ENCODE data around the gene NELFB. TPM values are rescaled to one million over a fixed set of nuclear protein-coding genes. Genes with fewer than 3 reads are reported as not detected.

Gene NELFB
- 63.9 and 65.0 TPM in 2 replicates for total RNA-seq

GRCh38 chr9:137254624-137255447 lies at the start of gene NELFB:
Gene NELFB (plus strand): TSS chr9:137255327.

GRCh38 chr9:137222190-137223077 lies 32.7 kb upstream of the NELFB start, which contains the start of gene RNF208:
Gene RNF208 (minus strand): TSS chr9:137222240. CDS start chr9:137221212, 1,028 bp downstream.

GRCh38 chr9:137224830-137225694 lies 30.1 kb upstream of the NELFB start, which contains the start of gene CYSRT1:
Gene CYSRT1 (plus strand): TSS chr9:137225174. CDS start chr9:137225622, 448 bp downstream.

GRCh38 chr9:137227054-137227852 lies 27.9 kb upstream of the NELFB start, which contains the start of gene RNF224:
Gene RNF224 (plus strand): TSS chr9:137227502. CDS start chr9:137228336, 834 bp downstream.

GRCh38 chr9:137230705-137231371 lies 24.3 kb upstream of the NELFB start, which contains the start of gene SLC34A3:
Gene SLC34A3 (plus strand): TSS chr9:137230901. CDS start chr9:137231703, 802 bp downstream.

GRCh38 chr9:137240841-137241489 lies 14.2 kb upstream of the NELFB start, which contains the start of gene TUBB4B:
Gene TUBB4B (plus strand): TSS chr9:137241287. CDS start chr9:137241361, 74 bp downstream.

GRCh38 chr9:137251194-137251461 lies 4.0 kb upstream of the NELFB start, which contains the start of gene STPG3:
Gene STPG3 (plus strand): TSS chr9:137251286. CDS start chr9:137251287, 1 bp downstream.

GRCh38 chr9:137277329-137278041 lies 22.4 kb downstream of the NELFB start, which contains the start of gene TOR4A:
Gene TOR4A (plus strand): TSS chr9:137277726. CDS start chr9:137278690, 964 bp downstream.

GRCh38 chr9:137302118-137302448 lies 47.0 kb downstream of the NELFB start, which contains the start of gene NRARP:
Gene NRARP (minus strand): TSS chr9:137302271. CDS start chr9:137301928, 343 bp downstream.

Other genes starting within 250 kb of the NELFB start
- 11.0 and 27.3 TPM in 2 replicates for gene ABCA2, start 227.1 kb upstream of the NELFB start, total RNA-seq
- not detected in 2 replicates for gene FUT7, start 223.2 kb upstream of the NELFB start, total RNA-seq
- 29.4 and 39.3 TPM in 2 replicates for gene NPDC1, start 209.2 kb upstream of the NELFB start, total RNA-seq
- not detected in 2 replicates for gene ENTPD2, start 201.3 kb upstream of the NELFB start, total RNA-seq
- gene SAPCD2, start 184.8 kb upstream of the NELFB start, total RNA-seq, result 5.5 and 15.9 TPM in 2 replicates
- gene UAP1L1, start 177.8 kb upstream of the NELFB start, total RNA-seq, result 8.7 and 11.6 TPM in 2 replicates
- gene MAN1B1, start 168.3 kb upstream of the NELFB start, total RNA-seq, result 54.5 and 71.4 TPM in 2 replicates
- 76.0 and 87.4 TPM in 2 replicates for gene DPP7, start 140.6 kb upstream of the NELFB start, total RNA-seq
- under 0.01 and 0.09 TPM in 2 replicates for gene GRIN1, start 116.2 kb upstream of the NELFB start, total RNA-seq
- not detected in 2 replicates for gene LRRC26, start 85.3 kb upstream of the NELFB start, total RNA-seq
- not detected in 2 replicates for gene TMEM210, start 83.3 kb upstream of the NELFB start, total RNA-seq
- gene ANAPC2, start 66.8 kb upstream of the NELFB start, total RNA-seq, result 21.3 and 26.8 TPM in 2 replicates
- 108 and 110 TPM in 2 replicates for gene SSNA1, start 66.7 kb upstream of the NELFB start, total RNA-seq
- 4.4 and 5.6 TPM in 2 replicates for gene TPRN, start 54.6 kb upstream of the NELFB start, total RNA-seq
- gene TMEM203, start 49.7 kb upstream of the NELFB start, total RNA-seq, result 22.7 and 26.8 TPM in 2 replicates
- 2.7 and 3.7 TPM in 2 replicates for gene NDOR1, start 49.6 kb upstream of the NELFB start, total RNA-seq
- gene RNF208, start 33.1 kb upstream of the NELFB start, total RNA-seq, result 0.09 and 0.19 TPM in 2 replicates
- gene CYSRT1, start 30.2 kb upstream of the NELFB start, total RNA-seq, result 0.19 and 0.45 TPM in 2 replicates
- gene RNF224, start 27.8 kb upstream of the NELFB start, total RNA-seq, result under 0.01 TPM in 1 of 2 replicates, not detected in the other
- not detected in 2 replicates for gene SLC34A3, start 24.4 kb upstream of the NELFB start, total RNA-seq
- 208 and 307 TPM in 2 replicates for gene TUBB4B, start 14.0 kb upstream of the NELFB start, total RNA-seq
- not detected in 2 replicates for gene STPG3, start 4.0 kb upstream of the NELFB start, total RNA-seq
- 27.3 and 27.6 TPM in 2 replicates for gene TOR4A, start 22.4 kb downstream of the NELFB start, total RNA-seq
- 23.3 and 32.2 TPM in 2 replicates for gene NRARP, start 46.9 kb downstream of the NELFB start, total RNA-seq
- gene EXD3, start 167.8 kb downstream of the NELFB start, total RNA-seq, result 11.7 and 19.9 TPM in 2 replicates
- 0.18 and 0.56 TPM in 2 replicates for gene NOXA1, start 168.1 kb downstream of the NELFB start, total RNA-seq
- under 0.01 TPM in 1 of 2 replicates, not detected in the other for gene ENTPD8, start 186.0 kb downstream of the NELFB start, total RNA-seq
- 16.4 and 23.6 TPM in 2 replicates for gene NSMF, start 204.0 kb downstream of the NELFB start, total RNA-seq